HepG2 (cell line): ENCODE results near the gene PRM2. TPM values are rescaled to one million over a fixed set of nuclear protein-coding genes. Genes with fewer than 3 reads are reported as not detected.

Experiments
- HMGA1 ChIP-seq: sonication (generic); formaldehyde crosslinking; conservative IDR thresholded peaks from 2 replicates; pipeline ENCODE4 v1.4.0; 2020; ENCODE audit warnings: missing genetic modification reagents
- HNRNPUL1 ChIP-seq: fragments of 200-400 bp; formaldehyde crosslinking; IDR thresholded peaks from 2 replicates; pipeline ENCODE4 v1.6.1; 2017; ENCODE audit warnings: low read depth, mild to moderate bottlenecking, low read length, moderate library complexity
- HOXD1 ChIP-seq: sonication (generic); formaldehyde crosslinking; IDR thresholded peaks from 2 replicates; pipeline ENCODE4 v1.5.0; 2020; ENCODE audit warnings: missing genetic modification reagents
- PHF20 ChIP-seq: sonication (generic); formaldehyde crosslinking; IDR thresholded peaks from 2 replicates; pipeline ENCODE4 v1.5.0; 2020; ENCODE audit warnings: mild to moderate bottlenecking, missing genetic modification reagents
- RNF2 ChIP-seq: fragments of 450-650 bp; conservative IDR thresholded peaks from 2 replicates; pipeline ENCODE4 v1.6.1; 2016; ENCODE audit warnings: low read depth
- SP140L ChIP-seq: sonication (generic); formaldehyde crosslinking; IDR thresholded peaks from 2 replicates; pipeline ENCODE4 v1.4.0; 2020; ENCODE audit warnings: missing genetic modification reagents, borderline replicate concordance
- ZFX ChIP-seq: sonication (generic); formaldehyde crosslinking; IDR thresholded peaks from 2 replicates; pipeline ENCODE4 v1.4.0; 2020; ENCODE audit warnings: mild to moderate bottlenecking, low read depth, missing genetic modification reagents, moderate library complexity
- ZNF34 ChIP-seq: sonication (generic); formaldehyde crosslinking; IDR thresholded peaks from 2 replicates; pipeline ENCODE4 v1.4.0; 2020; ENCODE audit warnings: mild to moderate bottlenecking, missing genetic modification reagents, borderline replicate concordance
- ZNF367 ChIP-seq: sonication (generic); formaldehyde crosslinking; IDR thresholded peaks from 2 replicates; pipeline ENCODE4 v1.4.0; 2020; ENCODE audit warnings: missing genetic modification reagents, borderline replicate concordance
- polyA plus RNA-seq, 8 experiments: library from polyadenylated mRNA; depleted of rRNA in 3 of 8; stranded (reverse) in 7 of 8; unstranded in 1 of 8; fragments of >200 nt; fragmentation: Illumina TruSeq in 4 of 8; extraction: Trizol in 4 of 8; gene quantifications; 2 replicates each; pipeline versions ENCODE4 v1.2.1 to v1.2.3, GENCODE V29; 2011 to 2016; ENCODE audit warnings: low read depth in 4 of 8, missing spikeins in 1 of 8, mixed read lengths in 1 of 8; ENCODE audit not compliant: insufficient read depth in 1 of 8
- total RNA-seq, 5 experiments: library from RNA; depleted of rRNA; stranded (reverse); fragments of >200 nt; fragmentation: Illumina TruSeq; extraction: Trizol; gene quantifications; 2 replicates each; pipeline ENCODE4 v1.2.3, GENCODE V29; 2016; ENCODE audit warnings: low read depth in 1 of 5
- TF ChIP-seq, protein P1 (sequence below): sonication (generic); formaldehyde crosslinking; IDR thresholded peaks from 2 replicates; pipeline ENCODE4 v1.5.1; 2020; ENCODE audit warnings: mild to moderate bottlenecking, moderate library complexity, missing genetic modification reagents
- TF ChIP-seq, protein P2 (sequence below): sonication (generic); formaldehyde crosslinking; IDR thresholded peaks from one replicate; pipeline ENCODE4 v1.5.1; 2020; ENCODE audit warnings: mild to moderate bottlenecking, missing genetic modification reagents; ENCODE audit errors: not compliant biosample characterization
- TF ChIP-seq, protein P3 (sequence below): sonication (generic); formaldehyde crosslinking; IDR thresholded peaks from 2 replicates; pipeline ENCODE4 v1.4.0; 2020; ENCODE audit warnings: missing genetic modification reagents
- TF ChIP-seq, protein P4 (sequence below): sonication (generic); formaldehyde crosslinking; IDR thresholded peaks from 2 replicates; pipeline ENCODE4 v1.8.1; 2022; ENCODE audit warnings: mild to moderate bottlenecking, missing genetic modification reagents
- TF ChIP-seq, protein P5 (sequence below): sonication (generic); formaldehyde crosslinking; IDR thresholded peaks from 2 replicates; pipeline ENCODE4 v1.4.0; 2020; ENCODE audit warnings: mild to moderate bottlenecking, missing genetic modification reagents

Gene PRM2
- total and polyA plus RNA-seq, 2 of the 13 experiments (the other 11 are each of a cell fraction or from before 2014, with no cell fraction given): 0.54 TPM; not detected in 1

DNA sequence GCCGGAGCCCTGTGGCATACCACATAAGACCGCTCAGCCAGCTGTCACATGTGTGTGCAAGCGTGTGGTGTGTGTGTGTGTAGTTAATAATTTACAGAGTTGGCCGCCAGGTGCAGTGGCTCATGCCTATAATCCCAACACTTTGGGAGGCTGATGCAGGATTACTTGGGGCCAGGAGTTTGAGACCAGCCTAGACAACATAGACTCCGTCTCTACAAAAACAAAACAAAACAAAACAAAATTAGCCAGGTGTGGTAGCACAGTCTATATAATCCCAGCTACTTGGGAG lies 40.6 kb downstream of the PRM2 start (continued):
- TF ChIP-seq RNF2 (no peak), HOXD1 (no peak), HNRNPUL1 (peak; percentile 44; the same call in 1 of the 2 replicates), ZFX (no peak), HMGA1 (no peak), ZNF367 (CRISPR knock-in tag) (no peak), ZNF34 (CRISPR knock-in tag) (no peak), PHF20 (CRISPR knock-in tag) (no peak), SP140L (no peak)
- TF ChIP-seq, protein P1, sequence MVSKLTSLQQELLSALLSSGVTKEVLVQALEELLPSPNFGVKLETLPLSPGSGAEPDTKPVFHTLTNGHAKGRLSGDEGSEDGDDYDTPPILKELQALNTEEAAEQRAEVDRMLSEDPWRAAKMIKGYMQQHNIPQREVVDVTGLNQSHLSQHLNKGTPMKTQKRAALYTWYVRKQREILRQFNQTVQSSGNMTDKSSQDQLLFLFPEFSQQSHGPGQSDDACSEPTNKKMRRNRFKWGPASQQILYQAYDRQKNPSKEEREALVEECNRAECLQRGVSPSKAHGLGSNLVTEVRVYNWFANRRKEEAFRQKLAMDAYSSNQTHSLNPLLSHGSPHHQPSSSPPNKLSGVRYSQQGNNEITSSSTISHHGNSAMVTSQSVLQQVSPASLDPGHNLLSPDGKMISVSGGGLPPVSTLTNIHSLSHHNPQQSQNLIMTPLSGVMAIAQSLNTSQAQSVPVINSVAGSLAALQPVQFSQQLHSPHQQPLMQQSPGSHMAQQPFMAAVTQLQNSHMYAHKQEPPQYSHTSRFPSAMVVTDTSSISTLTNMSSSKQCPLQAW (CRISPR knock-in tag): peak; percentile 98
- TF ChIP-seq, protein P2, sequence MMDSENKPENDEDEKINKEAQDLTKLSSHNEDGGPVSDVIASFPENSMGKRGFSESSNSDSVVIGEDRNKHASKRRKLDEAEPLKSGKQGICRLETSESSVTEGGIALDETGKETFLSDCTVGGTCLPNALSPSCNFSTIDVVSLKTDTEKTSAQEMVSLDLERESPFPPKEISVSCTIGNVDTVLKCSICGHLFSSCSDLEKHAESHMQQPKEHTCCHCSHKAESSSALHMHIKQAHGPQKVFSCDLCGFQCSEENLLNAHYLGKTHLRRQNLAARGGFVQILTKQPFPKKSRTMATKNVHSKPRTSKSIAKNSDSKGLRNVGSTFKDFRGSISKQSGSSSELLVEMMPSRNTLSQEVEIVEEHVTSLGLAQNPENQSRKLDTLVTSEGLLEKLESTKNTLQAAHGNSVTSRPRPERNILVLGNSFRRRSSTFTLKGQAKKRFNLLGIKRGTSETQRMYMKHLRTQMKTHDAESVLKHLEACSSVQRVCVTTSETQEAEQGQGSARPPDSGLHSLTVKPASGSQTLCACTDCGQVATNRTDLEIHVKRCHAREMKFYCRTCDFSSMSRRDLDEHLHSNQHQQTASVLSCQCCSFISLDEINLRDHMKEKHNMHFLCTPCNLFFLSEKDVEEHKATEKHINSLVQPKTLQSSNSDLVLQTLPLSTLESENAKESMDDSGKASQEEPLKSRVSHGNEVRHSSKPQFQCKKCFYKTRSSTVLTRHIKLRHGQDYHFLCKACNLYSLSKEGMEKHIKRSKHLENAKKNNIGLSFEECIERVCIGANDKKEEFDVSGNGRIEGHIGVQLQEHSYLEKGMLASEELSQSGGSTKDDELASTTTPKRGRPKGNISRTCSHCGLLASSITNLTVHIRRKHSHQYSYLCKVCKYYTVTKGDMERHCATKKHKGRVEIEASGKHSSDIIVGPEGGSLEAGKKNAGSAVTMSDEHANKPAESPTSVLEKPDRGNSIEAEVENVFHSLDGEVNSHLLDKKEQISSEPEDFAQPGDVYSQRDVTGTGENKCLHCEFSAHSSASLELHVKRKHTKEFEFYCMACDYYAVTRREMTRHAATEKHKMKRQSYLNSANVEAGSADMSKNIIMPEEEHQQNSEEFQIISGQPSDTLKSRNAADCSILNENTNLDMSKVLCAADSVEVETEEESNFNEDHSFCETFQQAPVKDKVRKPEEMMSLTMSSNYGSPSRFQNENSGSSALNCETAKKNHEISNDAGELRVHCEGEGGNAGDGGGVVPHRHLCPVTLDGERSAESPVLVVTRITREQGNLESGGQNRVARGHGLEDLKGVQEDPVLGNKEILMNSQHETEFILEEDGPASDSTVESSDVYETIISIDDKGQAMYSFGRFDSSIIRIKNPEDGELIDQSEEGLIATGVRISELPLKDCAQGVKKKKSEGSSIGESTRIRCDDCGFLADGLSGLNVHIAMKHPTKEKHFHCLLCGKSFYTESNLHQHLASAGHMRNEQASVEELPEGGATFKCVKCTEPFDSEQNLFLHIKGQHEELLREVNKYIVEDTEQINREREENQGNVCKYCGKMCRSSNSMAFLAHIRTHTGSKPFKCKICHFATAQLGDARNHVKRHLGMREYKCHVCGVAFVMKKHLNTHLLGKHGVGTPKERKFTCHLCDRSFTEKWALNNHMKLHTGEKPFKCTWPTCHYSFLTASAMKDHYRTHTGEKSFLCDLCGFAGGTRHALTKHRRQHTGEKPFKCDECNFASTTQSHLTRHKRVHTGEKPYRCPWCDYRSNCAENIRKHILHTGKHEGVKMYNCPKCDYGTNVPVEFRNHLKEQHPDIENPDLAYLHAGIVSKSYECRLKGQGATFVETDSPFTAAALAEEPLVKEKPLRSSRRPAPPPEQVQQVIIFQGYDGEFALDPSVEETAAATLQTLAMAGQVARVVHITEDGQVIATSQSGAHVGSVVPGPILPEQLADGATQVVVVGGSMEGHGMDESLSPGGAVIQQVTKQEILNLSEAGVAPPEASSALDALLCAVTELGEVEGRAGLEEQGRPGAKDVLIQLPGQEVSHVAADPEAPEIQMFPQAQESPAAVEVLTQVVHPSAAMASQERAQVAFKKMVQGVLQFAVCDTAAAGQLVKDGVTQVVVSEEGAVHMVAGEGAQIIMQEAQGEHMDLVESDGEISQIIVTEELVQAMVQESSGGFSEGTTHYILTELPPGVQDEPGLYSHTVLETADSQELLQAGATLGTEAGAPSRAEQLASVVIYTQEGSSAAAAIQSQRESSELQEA (CRISPR knock-in tag): no peak
- TF ChIP-seq, protein P3, sequence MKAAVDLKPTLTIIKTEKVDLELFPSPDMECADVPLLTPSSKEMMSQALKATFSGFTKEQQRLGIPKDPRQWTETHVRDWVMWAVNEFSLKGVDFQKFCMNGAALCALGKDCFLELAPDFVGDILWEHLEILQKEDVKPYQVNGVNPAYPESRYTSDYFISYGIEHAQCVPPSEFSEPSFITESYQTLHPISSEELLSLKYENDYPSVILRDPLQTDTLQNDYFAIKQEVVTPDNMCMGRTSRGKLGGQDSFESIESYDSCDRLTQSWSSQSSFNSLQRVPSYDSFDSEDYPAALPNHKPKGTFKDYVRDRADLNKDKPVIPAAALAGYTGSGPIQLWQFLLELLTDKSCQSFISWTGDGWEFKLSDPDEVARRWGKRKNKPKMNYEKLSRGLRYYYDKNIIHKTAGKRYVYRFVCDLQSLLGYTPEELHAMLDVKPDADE (CRISPR knock-in tag): no peak
- TF ChIP-seq, protein P4, sequence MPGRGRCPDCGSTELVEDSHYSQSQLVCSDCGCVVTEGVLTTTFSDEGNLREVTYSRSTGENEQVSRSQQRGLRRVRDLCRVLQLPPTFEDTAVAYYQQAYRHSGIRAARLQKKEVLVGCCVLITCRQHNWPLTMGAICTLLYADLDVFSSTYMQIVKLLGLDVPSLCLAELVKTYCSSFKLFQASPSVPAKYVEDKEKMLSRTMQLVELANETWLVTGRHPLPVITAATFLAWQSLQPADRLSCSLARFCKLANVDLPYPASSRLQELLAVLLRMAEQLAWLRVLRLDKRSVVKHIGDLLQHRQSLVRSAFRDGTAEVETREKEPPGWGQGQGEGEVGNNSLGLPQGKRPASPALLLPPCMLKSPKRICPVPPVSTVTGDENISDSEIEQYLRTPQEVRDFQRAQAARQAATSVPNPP (CRISPR knock-in tag): no peak
- TF ChIP-seq, protein P5, sequence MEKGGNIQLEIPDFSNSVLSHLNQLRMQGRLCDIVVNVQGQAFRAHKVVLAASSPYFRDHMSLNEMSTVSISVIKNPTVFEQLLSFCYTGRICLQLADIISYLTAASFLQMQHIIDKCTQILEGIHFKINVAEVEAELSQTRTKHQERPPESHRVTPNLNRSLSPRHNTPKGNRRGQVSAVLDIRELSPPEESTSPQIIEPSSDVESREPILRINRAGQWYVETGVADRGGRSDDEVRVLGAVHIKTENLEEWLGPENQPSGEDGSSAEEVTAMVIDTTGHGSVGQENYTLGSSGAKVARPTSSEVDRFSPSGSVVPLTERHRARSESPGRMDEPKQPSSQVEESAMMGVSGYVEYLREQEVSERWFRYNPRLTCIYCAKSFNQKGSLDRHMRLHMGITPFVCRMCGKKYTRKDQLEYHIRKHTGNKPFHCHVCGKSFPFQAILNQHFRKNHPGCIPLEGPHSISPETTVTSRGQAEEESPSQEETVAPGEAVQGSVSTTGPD (CRISPR knock-in tag): no peak
